Measurements from ENCODE around the gene COA1.

GRCh38 chr7:43698460-43699255, 30.7 kb downstream of the COA1 start:
- no peak for TF ChIP-seq CTCF (conservative IDR thresholded peaks at IDR 0.05)
- no peak for TF ChIP-seq EZH2 (IDR thresholded peaks at IDR 0.05; ENCODE audit: low read depth)
